ENCODE data around the gene RHBDL3.
"Not testable (repeated sequence)": the region's sequence is repeated elsewhere in the genome, so short reads cannot be mapped to it uniquely, and the experiment has no call there.

RHBDL3 gene

GRCh38 chr17:32265192-32265923, at the start of gene RHBDL3:
Gene RHBDL3, plus strand, starts transcription at chr17:32265832. Its CDS starts 358 bp downstream, at chr17:32266190.
- DNase-seq: peak; percentile 9

GRCh38 chr17:32222621-32223020, 43.0 kb upstream of the RHBDL3 start:
- DNase-seq: no peak

GRCh38 chr17:32223703-32224102, 41.9 kb upstream of the RHBDL3 start:
- DNase-seq: no peak

GRCh38 chr17:32226886-32227285, 38.7 kb upstream of the RHBDL3 start:
- no peak for DNase-seq

- DNase-seq: no peak
Observed at GRCh38 chr17:32227910-32228309, 37.7 kb upstream of the RHBDL3 start.

- no peak for DNase-seq
Observed at GRCh38 chr17:32235588-32235987, 30.0 kb upstream of the RHBDL3 start.

GRCh38 chr17:32239456-32239855, 26.2 kb upstream of the RHBDL3 start:
- no peak for DNase-seq

- DNase-seq: no peak
Observed at GRCh38 chr17:32240750-32241149, 24.9 kb upstream of the RHBDL3 start.

GRCh38 chr17:32241640-32242039, 24.0 kb upstream of the RHBDL3 start:
- no peak for DNase-seq

- DNase-seq: no peak
Observed at GRCh38 chr17:32249475-32249874, 16.2 kb upstream of the RHBDL3 start.

- peak; percentile 64 for DNase-seq
Observed at GRCh38 chr17:32253117-32253611, 12.5 kb upstream of the RHBDL3 start.

GRCh38 chr17:32256012-32256700, 9.5 kb upstream of the RHBDL3 start:
- no peak for DNase-seq

- DNase-seq: no peak
Observed at GRCh38 chr17:32256701-32257019, 9.0 kb upstream of the RHBDL3 start.

- no peak for DNase-seq
Observed at GRCh38 chr17:32258383-32259140, 7.1 kb upstream of the RHBDL3 start.

- no peak for DNase-seq
Observed at GRCh38 chr17:32259586-32259985, 6.0 kb upstream of the RHBDL3 start.

GRCh38 chr17:32261417-32261736, 4.3 kb upstream of the RHBDL3 start:
- no peak for DNase-seq

- no peak for DNase-seq
Observed at GRCh38 chr17:32261936-32262510, 3.6 kb upstream of the RHBDL3 start.

- not testable (repeated sequence) for DNase-seq
Observed at GRCh38 chr17:32263515-32263914, 2.1 kb upstream of the RHBDL3 start.

- no peak for DNase-seq
Observed at GRCh38 chr17:32264140-32264799, 1.4 kb upstream of the RHBDL3 start.

- DNase-seq: no peak
Observed at GRCh38 chr17:32264823-32265191, 825 bp upstream of the RHBDL3 start.

- DNase-seq: no peak
Observed at GRCh38 chr17:32266051-32266388, 388 bp downstream of the RHBDL3 start.

- no peak for DNase-seq
Observed at GRCh38 chr17:32266389-32267301, 1.0 kb downstream of the RHBDL3 start.

Data from CD4-positive, alpha-beta T cell treated with Interferon gamma for 1 hour (primary cell).